Suprapubic skin (tissue), 3 donors: ENCODE results near the gene PTPN14.

Source experiments
- POLR2A ChIP-seq, 2 donors: fragments of 450-650 bp; IDR thresholded peaks; one replicate each; pipeline ENCODE4 v1.6.1; 2017; ENCODE audit warnings: antibody characterized with exemption in 2 of 2, mild to moderate bottlenecking in 2 of 2, moderate library complexity in 2 of 2
- TF ChIP-seq, protein P1 (sequence below), 2 donors: fragments of 200-600 bp in 1 of 2; fragments of 450-650 bp in 1 of 2; sonication (generic) in 1 of 2; IDR thresholded peaks; one replicate each; pipeline ENCODE4 v1.5.1; 2016 to 2019; ENCODE audit warnings: antibody characterized with exemption in 2 of 2, mild to moderate bottlenecking in 1 of 2, moderate library complexity in 1 of 2

GRCh38 chr1:214469290-214469689, 82.1 kb downstream of the PTPN14 start:
- TF ChIP-seq, protein P1, sequence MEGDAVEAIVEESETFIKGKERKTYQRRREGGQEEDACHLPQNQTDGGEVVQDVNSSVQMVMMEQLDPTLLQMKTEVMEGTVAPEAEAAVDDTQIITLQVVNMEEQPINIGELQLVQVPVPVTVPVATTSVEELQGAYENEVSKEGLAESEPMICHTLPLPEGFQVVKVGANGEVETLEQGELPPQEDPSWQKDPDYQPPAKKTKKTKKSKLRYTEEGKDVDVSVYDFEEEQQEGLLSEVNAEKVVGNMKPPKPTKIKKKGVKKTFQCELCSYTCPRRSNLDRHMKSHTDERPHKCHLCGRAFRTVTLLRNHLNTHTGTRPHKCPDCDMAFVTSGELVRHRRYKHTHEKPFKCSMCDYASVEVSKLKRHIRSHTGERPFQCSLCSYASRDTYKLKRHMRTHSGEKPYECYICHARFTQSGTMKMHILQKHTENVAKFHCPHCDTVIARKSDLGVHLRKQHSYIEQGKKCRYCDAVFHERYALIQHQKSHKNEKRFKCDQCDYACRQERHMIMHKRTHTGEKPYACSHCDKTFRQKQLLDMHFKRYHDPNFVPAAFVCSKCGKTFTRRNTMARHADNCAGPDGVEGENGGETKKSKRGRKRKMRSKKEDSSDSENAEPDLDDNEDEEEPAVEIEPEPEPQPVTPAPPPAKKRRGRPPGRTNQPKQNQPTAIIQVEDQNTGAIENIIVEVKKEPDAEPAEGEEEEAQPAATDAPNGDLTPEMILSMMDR (IDR thresholded peaks at IDR 0.05), result no peak
- no peak for TF ChIP-seq POLR2A (IDR thresholded peaks at IDR 0.05)
